Fibroblast of skin of left quadriceps (primary cell): ENCODE results near the gene GPC4.

ENCODE experiments used
- DNase-seq, 2 experiments: peaks; one replicate each; pipeline ENCODE4 v3.0.0-alpha.2; 2013; ENCODE audit warnings: low read depth in 2 of 2

Gene GPC4

GRCh38 chrX:133412246-133412645, 3.0 kb downstream of the GPC4 start:
- DNase-seq: peak; percentile 30 to 35

DNA sequence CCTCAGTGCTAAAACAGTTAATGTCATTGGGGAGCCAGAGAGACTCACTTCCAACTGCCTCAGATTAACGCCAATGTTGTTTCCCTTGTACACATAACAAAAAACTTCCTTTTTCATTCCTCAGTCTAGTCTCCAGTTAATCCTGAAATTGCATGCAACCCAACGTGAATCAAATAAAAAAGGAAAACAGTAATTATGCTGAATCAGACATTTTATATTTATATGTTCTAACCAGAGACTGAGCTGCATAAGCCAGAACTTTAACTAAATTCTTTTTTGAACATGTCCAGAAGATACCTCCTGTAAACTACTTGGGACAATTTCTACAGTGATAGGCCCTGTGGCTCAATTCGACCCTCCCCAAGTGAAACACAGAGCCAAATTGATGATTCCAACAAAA, 4.7 kb downstream of the GPC4 start:
- DNase-seq: no peak

DNA sequence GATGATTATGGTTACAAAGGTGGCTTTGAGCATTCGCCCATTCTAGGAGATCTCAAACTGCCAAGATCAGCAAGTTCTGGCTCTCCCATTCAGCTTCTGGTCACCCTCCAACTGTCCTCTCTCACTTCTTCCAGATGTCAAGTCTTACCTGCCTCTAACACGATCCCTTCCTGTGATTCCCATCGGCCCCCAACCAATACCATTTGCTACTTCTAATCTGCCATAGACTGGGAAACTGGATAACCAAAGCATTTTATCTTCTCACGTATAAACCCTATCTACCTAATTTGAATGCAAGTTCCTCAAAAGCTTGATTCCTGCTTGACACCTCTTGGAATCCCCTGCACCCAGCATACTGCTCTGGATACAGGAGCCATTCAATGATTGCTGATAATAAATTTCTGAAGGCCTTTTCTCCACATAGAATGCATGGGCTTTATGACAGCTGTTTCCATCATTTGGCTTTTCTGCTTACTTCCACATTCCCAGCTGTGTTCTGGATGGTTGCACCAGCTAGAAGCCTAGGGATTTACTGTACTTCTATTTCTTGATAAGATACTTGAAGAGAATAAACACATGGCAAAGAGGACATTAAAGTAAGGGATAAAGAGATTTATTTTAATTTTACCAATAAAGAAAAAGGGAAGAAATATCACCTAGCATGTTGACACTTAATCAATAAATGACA, 9.6 kb downstream of the GPC4 start:
- no peak for DNase-seq

- no peak for DNase-seq
Measured at GRCh38 chrX:133403984-133404383, 11.3 kb downstream of the GPC4 start.

DNA sequence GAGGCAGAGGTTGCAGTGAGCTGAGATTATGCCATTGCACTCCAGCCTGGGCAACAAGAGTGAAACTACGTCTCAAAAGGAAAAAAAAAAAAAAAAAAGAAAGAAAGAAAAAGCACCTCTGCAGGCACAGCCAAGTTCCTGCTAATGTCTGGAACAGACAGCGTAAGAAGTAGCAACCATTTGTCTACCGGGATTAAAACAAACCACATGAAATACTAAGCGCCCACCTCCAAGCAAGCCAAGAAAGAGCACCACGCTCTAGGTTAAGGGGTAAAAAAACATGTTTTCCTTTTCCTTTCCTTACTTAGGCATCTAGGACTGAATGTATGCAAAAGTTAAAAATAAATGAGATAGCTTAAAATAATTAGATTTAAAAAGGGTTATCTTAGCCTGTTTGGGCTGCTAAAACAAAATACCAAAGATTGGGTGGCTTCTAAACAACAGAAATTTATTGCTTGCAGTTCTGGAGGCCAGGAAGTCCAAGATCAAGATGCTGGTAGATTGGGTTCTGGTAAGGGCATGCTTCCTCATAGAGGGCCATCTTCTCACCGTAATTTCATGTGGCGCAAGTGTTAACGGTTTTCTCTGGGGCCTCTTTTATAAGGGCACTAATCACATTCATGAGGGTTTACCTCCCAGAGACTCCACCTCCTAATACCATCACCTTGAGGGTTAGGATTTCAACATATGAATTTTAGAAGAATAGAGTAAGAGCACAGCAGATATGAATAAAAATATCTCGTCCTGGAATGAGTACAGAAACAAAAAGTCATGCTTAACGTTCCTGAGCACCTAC, 12.3 kb downstream of the GPC4 start:
- no peak for DNase-seq

GRCh38 chrX:133402042-133402453, 13.2 kb downstream of the GPC4 start:
- peak in 1 of 2 experiments; percentile 11 for DNase-seq

GRCh38 chrX:133401536-133401935, 13.8 kb downstream of the GPC4 start:
- DNase-seq: no peak

DNA sequence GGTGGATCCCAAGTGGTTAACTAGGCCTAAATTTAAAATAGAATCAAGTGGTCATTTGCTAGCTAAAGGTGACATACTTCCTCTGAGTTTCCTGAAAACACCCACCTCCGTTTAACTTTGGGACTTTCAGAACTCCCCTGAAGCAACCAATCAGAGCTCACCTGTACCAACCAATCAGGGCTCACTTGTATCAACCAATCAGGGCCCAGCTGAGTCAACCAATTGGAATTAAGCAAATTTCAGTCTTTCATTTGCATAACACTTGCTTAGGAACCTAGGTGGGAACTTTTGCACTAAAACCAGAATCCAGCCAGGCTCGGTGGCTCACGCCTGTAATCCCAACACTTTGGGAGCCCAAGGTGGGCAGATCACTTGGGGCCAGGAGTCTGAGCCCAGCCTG, 15.9 kb downstream of the GPC4 start:
- no peak for DNase-seq

DNA sequence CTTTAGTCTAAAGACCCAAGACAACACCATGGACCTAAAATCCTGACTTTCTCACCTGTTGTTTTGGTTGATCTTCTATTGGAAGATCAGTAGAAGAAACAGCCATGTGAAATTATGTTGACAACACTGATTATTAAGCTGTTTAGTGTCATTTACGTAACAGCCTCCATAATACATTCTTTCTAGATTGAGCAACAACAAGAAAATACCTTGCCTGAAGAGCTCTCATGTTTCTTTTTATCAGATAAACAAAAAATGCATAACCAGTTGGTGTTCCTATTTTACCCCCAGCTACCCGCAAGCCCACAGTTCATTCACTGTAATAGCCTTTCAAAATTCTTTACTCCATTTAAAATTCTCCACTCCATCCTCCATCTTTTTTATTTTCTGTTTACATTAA, 20.5 kb downstream of the GPC4 start:
- no peak for DNase-seq

GRCh38 chrX:133392671-133393070, 22.6 kb downstream of the GPC4 start:
- no peak for DNase-seq

DNA sequence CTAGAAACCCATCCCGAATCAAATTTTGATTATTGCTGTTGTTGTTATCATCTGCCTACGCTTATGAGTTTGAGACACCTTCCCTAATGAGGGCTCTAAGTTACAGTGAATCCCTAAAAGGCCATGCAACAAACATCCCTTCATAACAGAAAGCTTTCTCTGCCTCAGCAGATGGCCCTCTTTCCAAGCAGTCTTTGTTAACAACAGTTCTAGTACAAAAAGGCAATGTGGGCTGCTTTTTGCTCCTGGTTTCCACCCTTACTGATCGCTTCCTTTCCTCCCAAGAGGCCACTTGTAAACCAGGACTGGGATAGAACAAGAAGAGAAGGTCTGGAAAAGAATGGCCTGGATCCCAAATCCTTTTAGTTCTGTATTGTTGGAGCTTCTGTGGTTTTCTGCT, 24.2 kb downstream of the GPC4 start:
- no peak for DNase-seq

GRCh38 chrX:133390676-133391075, 24.6 kb downstream of the GPC4 start:
- DNase-seq: no peak

- no peak for DNase-seq
Measured at GRCh38 chrX:133389975-133390374, 25.3 kb downstream of the GPC4 start.

- DNase-seq: no peak
Measured at GRCh38 chrX:133384454-133384853, 30.8 kb downstream of the GPC4 start.

- no peak for DNase-seq
Measured at GRCh38 chrX:133380711-133381619, 34.3 kb downstream of the GPC4 start.

DNA sequence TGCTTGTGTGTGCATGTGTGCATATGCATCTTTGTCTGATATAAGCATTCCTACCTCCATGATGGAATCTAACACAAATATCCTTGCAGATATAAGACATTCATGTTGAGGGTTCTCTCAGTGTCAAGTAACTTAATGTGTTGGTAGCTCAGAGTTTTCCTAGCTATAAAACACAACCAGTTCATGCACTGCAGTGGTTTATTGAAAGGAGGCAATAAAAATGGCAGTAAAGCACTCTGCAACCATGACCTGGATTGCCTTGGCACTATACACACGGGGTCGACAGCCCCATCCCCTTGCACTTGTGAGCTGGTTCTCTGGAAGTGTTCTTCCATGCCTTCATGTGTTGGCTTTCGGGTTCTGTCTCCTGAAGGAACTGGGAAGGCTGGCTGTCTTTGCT, 38.9 kb downstream of the GPC4 start:
- DNase-seq: no peak

DNA sequence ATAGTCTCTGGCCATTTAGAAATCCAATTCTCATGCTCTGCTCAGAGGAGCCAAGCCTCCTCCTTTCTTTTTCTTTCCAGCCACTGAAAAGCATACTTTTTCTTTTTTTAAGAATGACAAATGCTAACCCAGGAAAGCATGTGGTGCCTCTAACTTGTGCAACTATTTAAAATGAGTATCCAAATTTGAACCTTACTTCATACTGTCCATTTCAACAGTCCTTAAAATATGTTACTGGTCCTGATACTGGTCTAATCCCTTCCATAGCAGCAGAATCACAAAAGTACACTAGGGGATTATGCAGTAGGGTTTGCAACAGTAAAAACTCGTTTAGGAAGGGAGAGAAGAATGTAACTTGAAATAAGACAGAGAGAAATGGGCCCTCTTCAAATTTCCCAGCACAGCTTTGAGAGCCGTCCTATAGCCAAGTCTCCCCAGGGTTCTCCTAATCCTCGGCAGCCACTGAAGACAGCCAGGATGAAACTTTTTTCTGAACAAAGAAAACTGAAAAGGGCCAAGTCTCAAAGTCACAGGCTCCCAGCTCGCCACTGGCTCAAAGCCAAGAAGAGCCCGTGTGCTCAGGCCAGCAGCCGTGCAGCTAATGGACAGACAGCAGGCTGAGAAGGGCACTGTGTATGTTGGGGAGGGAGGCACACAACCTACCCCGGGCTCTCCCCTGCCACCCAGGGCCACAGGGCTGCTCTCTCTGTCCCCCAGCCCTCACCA, 39.5 kb downstream of the GPC4 start:
- no peak for DNase-seq

GRCh38 chrX:133374874-133375387, 40.4 kb downstream of the GPC4 start:
- no peak for DNase-seq

GRCh38 chrX:133373386-133374079, 41.8 kb downstream of the GPC4 start:
- DNase-seq: no peak

GRCh38 chrX:133370696-133371275, 44.5 kb downstream of the GPC4 start:
- no peak for DNase-seq
